GM19238 (cell line): Measurements from ENCODE around the gene SLC38A8.

ENCODE experiments used
- DNase-seq: peaks from one replicate; pipeline ENCODE4 v3.0.0; 2011; ENCODE audit warnings: low spot score; ENCODE audit not compliant: insufficient read length

The SLC38A8 gene

GRCh38 chr16:84000989-84001642, 41.5 kb downstream of the SLC38A8 start:
- DNase-seq: no peak

DNA sequence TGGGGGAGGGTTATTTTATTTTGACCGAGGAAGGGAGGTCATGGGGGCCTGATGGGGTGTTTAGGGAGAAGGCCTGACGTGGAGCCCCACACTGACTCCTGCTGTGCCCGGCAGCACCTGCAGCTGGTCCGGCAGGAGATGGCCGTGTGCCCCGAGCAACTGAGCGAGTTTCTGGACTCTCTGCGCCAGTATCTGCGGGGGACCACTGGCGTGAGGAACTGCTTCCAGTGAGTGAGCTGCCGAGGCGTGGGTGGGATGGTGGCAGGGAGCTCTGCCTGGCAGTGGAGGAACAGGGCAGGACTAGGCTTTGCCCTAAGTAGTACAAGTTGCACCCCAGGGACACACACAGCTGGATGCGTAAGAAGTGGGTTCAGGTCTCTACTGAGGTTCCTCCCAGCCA, 44.5 kb downstream of the SLC38A8 start:
- no peak for DNase-seq

DNA sequence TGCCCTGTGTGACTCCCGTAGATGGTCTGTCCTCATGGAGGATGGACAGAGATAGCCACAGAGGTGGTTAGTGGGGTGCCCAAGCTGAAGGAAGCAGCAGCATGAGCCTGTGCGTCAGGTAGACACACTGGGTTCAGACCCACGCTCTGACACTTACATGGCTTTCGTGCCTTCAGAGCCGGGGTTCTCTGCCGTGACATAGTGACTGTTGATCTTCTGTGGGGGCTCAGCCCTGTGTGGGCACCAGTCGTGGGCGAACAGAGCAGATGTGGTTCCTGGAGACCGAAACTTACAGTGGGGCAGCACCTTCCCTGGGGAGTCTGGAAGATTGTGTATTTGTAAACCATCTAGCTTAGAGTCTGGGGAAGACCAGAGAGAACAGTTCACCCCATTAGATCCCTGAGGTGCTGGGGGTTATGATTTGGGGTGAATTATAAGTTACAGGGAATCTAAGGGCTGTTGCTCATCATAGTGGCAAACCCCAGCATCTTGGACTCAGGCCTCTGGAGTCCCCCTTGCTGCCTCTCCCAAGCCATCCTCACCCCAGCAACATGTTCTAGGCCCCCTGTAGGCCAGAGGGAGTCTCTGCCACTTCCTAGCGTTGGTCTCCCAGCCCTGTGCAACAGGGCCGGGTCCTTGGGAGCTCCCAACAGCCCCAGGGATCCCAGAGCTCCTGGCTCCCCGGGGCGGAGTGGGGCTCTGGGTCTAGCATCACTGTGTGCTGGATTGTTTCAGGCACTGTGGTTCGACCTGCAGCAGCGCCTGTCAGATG, 45.9 kb downstream of the SLC38A8 start:
- no peak for DNase-seq

DNA sequence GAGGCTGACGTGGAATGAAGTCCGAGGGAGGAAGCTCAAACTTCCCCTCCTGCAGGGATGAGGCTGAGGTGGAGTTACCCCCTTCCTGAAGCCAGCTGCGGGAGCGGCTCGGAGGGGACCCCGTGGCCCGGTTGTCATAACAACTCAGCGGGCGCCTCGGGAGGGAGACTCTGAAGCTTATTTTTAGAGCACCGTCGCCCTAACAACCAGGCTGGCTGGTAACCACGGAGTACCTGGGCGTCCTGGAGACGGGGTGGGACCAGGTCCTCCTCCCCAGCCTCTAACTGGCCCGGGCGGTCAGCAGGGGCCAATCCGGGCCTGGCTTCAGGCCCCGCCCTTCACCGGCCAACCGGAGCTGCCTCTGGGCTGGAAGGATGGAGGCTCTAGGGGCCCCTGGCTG, 46.8 kb downstream of the SLC38A8 start:
- DNase-seq: no peak

GRCh38 chr16:83994703-83995102, 47.9 kb downstream of the SLC38A8 start:
- no peak for DNase-seq

GRCh38 chr16:83994087-83994486, 48.5 kb downstream of the SLC38A8 start:
- DNase-seq: no peak

GRCh38 chr16:83992624-83993023, 50.0 kb downstream of the SLC38A8 start:
- no peak for DNase-seq

- DNase-seq: no peak
Observed at GRCh38 chr16:83990492-83990891, 52.1 kb downstream of the SLC38A8 start.

DNA sequence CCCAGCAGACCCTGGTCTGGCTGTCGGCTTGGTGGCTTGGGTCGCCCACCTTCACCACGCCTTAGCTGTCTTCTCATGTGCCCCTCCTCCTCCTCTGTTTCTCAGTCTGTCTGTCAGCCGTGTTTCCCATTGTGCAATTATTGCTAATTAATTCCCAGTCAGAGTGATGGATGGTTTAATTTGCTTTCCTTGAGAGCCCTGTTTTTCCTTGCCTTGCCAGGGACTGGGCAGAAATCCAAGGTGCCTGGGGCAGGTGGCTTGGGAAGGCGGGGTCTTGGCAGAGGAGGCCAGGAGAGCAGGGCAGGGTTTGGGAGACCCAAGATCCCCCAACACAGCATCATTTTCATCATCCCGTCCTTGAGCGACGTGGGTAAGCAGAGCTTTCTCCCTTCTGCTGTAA, 53.3 kb downstream of the SLC38A8 start:
- no peak for DNase-seq

GRCh38 chr16:83983491-83983890, 59.1 kb downstream of the SLC38A8 start:
- no peak for DNase-seq

DNA sequence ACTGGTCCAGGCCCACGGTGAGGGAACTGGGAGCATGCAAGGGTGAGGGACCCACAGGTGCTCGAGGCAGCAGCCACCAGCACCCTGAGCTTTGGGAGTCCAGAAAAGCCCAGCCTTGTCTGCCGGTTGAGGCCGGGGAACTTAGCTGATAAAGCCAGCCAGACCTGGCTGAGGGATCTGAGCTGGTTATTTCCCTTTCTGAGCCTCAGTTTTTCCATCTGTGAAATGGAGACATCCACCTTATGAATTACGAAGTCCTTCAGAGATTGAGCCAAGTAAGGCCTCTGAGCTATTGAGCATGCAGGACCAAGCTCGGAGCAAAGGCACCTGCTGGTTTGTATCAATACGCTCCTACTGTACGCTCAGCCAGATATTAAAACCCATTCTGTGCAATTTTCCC, 60.8 kb downstream of the SLC38A8 start:
- no peak for DNase-seq

DNA sequence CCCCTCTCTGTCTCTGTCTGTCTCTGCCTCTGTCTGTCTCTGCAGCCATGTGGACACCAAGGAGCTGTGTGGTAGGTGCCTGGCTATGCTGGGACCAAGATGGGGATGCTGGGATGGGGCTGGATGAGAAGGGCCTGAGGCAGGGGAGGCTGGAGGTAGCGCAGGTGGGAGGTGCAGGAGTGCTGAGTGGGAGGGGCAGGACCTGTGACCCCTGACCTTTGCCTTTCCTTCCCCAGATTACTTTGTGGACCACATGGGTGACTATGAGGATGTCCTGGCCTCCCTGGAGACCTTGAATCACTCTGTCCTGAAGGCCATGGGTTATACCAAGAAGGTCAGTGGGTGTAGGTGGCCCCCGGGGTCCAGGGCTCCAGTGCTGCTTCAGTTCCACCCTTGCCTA, 61.8 kb downstream of the SLC38A8 start:
- DNase-seq: no peak

GRCh38 chr16:83979441-83979840, 63.2 kb downstream of the SLC38A8 start:
- no peak for DNase-seq

DNA sequence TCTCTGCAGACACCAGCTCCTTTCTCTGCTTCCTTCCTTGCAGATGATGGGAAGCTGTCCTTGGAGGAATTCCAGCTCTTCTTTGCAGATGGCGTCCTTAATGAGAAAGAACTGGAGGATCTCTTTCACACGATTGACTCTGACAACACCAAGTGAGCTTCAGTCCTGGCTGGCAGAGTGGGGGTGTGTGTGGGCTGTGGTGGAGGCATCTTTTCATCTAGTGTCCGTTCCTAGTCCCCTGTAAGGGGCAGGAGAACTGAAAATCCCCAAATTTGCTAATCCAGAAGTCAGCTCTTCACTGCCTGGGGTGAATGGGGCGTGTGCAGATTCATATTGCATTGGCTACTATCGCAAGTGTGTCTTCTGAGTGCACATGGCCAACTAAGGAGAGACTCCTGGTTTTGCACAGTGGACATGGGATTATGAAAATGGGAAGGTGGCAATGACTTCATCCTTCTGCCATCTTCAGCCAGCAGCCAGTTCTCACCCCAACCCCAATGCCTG, 64.1 kb downstream of the SLC38A8 start:
- no peak for DNase-seq

DNA sequence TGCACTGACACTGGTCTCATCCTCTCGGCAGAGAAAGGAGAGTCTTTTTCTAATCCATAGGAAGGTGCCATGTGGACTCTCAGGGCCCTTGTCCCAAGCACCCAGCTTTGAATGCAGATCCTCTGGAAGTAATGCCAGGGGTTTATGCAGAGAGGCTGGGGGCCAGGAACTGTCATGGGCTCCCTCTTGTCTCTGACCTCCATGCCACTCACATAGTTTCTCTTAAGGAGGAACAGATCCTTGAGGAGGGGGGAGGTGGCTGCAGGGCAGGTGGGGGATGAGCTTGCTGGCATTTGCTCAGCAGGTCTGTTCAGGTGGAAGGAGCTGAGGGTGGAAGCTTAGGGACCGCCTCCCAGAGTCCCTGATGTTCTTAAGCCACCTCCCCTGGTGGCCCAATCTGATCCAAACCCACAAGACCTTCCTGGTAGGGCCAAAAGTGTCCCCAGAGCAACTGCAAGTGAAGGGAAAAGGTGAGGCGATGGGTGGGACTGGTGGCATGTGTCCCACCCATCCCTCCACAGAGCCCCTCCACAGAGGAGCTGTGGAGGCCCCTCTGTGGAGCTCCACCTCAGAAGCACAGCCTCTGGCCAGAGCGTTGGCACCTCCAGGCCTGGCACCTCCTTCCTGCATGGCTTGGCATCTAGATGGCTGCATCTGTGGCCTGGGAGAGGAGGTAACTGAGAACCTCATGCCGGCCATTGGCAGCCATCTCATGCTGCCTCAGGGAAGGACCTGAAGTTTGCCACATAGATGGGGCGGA, 65.4 kb downstream of the SLC38A8 start:
- DNase-seq: no peak

DNA sequence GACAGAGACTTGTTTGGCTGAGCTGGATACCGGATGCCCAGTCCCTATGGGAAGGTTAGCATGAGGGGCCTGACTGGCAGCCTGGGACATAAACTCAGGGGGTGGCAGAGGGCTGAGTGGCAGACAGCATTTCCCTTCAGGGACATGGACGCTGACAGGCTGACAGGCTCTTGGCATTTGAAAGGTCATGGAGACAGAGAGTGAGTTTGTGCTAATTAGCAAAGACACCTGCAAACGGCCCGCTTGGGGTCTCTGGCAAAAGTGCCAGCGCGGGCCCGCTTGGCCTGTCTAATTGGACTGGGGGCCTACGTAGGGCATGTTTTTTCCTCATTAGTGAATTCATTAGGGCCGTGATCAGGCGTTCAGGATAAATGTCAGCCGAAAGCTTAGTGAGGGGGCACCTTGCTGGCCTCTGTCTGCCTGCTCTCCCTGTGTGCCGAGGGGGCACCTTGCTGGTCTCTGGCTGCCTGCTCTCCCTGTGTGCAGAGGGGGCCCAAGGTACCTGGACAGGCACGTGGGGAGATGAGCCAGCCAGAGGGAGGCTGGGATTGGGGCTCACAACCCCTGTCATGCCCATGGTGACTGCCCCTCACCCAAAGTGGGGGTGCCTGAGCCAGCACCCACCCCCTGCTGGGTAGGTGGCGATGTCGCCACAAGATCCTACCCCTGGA, 66.9 kb downstream of the SLC38A8 start:
- DNase-seq: no peak

- no peak for DNase-seq
Observed at GRCh38 chr16:83974475-83974874, 68.1 kb downstream of the SLC38A8 start.

DNA sequence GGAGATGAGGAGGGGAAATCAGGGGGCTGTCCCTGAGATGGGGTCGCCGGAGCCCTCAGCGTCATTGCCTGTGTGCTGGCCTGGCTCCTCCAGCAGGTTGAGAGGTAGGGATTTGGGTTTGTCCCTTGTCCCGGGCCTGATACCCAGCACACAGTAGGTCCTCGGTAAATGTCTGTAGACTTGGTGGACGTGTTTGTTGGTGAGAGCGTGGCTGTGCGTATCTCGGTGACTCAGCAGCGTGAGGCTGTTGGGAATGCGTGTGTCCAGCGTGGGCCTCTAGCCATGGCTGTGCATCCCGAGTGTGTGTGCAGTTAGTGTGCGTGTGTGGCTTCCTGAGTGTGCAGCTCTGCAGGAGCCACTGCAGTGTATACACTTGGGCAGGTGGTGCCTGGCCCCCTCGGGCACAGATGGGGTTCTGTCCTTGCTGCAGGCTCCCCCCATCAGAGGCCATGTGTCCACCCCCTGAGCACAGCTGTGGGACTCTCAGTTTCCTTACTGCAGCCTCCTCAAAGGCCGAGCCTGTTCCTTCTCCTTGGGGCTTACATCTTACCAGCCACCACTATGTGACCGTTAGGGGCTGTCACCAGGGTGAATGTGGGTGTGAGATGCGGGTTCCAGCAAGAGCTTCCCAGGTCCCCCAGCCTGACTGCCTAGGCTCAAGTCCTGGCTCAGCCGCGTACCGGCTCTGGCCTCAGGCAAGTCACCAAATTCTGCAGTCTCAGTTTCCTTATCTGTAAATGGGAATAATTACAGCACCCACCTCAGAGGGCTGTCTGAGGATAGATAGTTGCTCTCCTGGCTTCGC, 68.8 kb downstream of the SLC38A8 start:
- no peak for DNase-seq

GRCh38 chr16:83973077-83973476, 69.5 kb downstream of the SLC38A8 start:
- DNase-seq: no peak

GRCh38 chr16:83972256-83973008, 70.2 kb downstream of the SLC38A8 start:
- no peak for DNase-seq
